ENCODE data around the gene B3GLCT.

- TF ChIP-seq CTCF (IDR thresholded peaks at IDR 0.05): no peak
- no peak for TF ChIP-seq EP300 (IDR thresholded peaks at IDR 0.05)
Measured at GRCh38 chr13:31250435-31250834, 50.7 kb downstream of the B3GLCT start.

All from ovary (tissue), 3 donors.